Measurements from ENCODE around the gene SNN. TPM values are rescaled to one million over a fixed set of nuclear protein-coding genes. Genes with fewer than 3 reads are reported as not detected.

SNN gene
- total RNA-seq, 2 experiments from 2014 or later, result 8.2 to 9.5 TPM

- H3K9me3 Mint-ChIP-seq, result no peaks in the 10 kb centered on the region
- H3K36me3 Mint-ChIP-seq (ENCODE audit: low read depth), result peaks cover 4% of the 10 kb centered on the region
- H3K27ac Mint-ChIP-seq, result peak overlapping the region; percentile 81
- ChIA-PET POLR2A (no interaction called here), CTCF (interaction anchor here (1.1 kb wide), 1 partner anchor 24 kb away, joined by 3 read pairs; no protein-coding TSS in a partner anchor)
- no peak overlapping the region for H3K4me3 Mint-ChIP-seq
- DNase-seq (no peak), ATAC-seq (no peak)
- no peaks in the 10 kb centered on the region for H3K27me3 Mint-ChIP-seq
- TF ChIP-seq CTCF (IDR thresholded peaks at IDR 0.05), result no peak
- intact Hi-C loops (cut with micrococcal nuclease), result no loop called here
- peaks cover 69% of the 10 kb centered on the region for H3K4me1 Mint-ChIP-seq (ENCODE audit: low read depth)
Measured at GRCh38 chr16:11673091-11674000, 5.1 kb downstream of the SNN start.

- Mint-ChIP-seq H3K4me1 (ENCODE audit: low read depth) (peaks cover 77% of the 10 kb centered on the region), H3K36me3 (ENCODE audit: low read depth) (peaks cover 6% of the 10 kb centered on the region), H3K27ac (no peak overlapping the region), H3K4me3 (no peak overlapping the region), H3K9me3 (no peaks in the 10 kb centered on the region), H3K27me3 (no peaks in the 10 kb centered on the region)
- DNase-seq (no peak), ATAC-seq (no peak)
- POLR2A ChIA-PET, result no interaction called here
- TF ChIP-seq CTCF (IDR thresholded peaks at IDR 0.05), result no peak
- intact Hi-C loops (cut with micrococcal nuclease), result no loop called here
- CTCF ChIA-PET, result interaction anchor here (1.1 to 1.3 kb wide), 2 partner anchors 8 to 40 kb away, joined by 4 read pairs; no protein-coding TSS in a partner anchor
Measured at GRCh38 chr16:11674001-11674817, 6.0 kb downstream of the SNN start.

- Mint-ChIP-seq H3K4me1 (ENCODE audit: low read depth) (peaks cover 76% of the 10 kb centered on the region), H3K27ac (peak overlapping the region; percentile 67), H3K4me3 (no peak overlapping the region), H3K27me3 (no peaks in the 10 kb centered on the region), H3K9me3 (no peaks in the 10 kb centered on the region), H3K36me3 (ENCODE audit: low read depth) (peaks cover 12% of the 10 kb centered on the region)
- POLR2A ChIA-PET, result no interaction called here
- ATAC-seq (no peak), DNase-seq (no peak)
- CTCF ChIA-PET, result interaction anchor here (1.1 to 1.3 kb wide), 3 partner anchors 9 to 40 kb away, joined by 3 to 4 read pairs (median 4); no protein-coding TSS in a partner anchor
- intact Hi-C loops (cut with micrococcal nuclease), result no loop called here
- no peak for TF ChIP-seq CTCF (IDR thresholded peaks at IDR 0.05)
Measured at GRCh38 chr16:11674818-11675560, 6.7 kb downstream of the SNN start.

- CTCF ChIA-PET, result interaction anchor here (1.1 to 1.3 kb wide), 3 partner anchors 10 to 39 kb away, joined by 3 to 4 read pairs (median 4); no protein-coding TSS in a partner anchor
- Mint-ChIP-seq H3K4me1 (ENCODE audit: low read depth) (peaks cover 74% of the 10 kb centered on the region), H3K4me3 (no peak overlapping the region), H3K9me3 (no peaks in the 10 kb centered on the region), H3K27ac (peak overlapping the region; percentile 46), H3K36me3 (ENCODE audit: low read depth) (peaks cover 15% of the 10 kb centered on the region), H3K27me3 (no peaks in the 10 kb centered on the region)
- no peak for TF ChIP-seq CTCF (IDR thresholded peaks at IDR 0.05)
- POLR2A ChIA-PET, result no interaction called here
- intact Hi-C loops (cut with micrococcal nuclease), result no loop called here
- ATAC-seq, result peak; percentile 25
- DNase-seq, result peak; percentile 47
Measured at GRCh38 chr16:11675561-11676511, 7.6 kb downstream of the SNN start.
